GM15510 (cell line): ENCODE data around the gene MIAT.

Experiments
- POLR2A ChIP-seq: IDR thresholded peaks from 3 replicates; pipeline ENCODE4 v1.6.1; 2011; ENCODE audit warnings: borderline replicate concordance; ENCODE audit not compliant: insufficient read length; ENCODE audit errors: extremely low read depth

The MIAT gene

DNA sequence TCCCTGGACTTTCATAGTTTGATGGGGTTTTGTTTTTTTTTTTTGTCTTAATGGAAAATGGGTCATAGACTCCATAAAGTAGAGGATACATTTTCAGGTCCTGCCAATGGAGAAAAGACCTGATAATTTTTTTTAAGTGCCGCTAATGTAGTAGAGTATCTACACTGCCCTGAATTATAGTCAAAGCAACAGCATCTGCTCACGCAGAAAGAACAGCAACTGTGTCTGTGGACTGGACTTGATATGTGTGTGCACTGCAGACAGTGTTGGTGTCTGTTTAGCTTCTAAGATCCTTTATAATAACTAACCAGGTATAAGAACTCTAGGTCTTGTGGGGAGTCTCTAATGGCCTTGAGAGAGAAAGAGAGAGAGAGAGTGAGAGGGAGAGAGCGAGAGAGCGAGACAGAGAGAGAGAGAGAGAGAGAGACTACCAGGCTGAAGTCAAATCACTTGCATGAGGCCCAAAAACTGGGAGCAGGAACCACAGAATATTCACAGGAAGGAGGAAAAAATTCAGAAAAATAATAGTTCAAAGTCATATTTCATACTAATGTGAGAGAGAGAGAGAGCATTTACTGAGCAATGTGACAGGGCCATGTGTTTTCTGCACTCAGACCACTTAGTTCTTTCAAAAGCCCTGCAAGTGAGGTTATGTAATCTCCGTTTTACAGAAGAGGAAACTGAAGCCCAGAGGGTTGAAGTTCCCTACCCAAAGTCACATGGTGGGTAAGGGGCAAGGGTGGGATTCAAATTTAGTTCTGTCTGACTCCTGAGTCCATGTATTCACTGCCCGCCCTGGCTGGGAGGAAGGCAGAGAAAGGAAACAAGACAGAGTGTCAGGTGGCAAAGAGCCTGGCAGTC lies 8.6 kb upstream of the MIAT start:
- no peak for TF ChIP-seq POLR2A

DNA sequence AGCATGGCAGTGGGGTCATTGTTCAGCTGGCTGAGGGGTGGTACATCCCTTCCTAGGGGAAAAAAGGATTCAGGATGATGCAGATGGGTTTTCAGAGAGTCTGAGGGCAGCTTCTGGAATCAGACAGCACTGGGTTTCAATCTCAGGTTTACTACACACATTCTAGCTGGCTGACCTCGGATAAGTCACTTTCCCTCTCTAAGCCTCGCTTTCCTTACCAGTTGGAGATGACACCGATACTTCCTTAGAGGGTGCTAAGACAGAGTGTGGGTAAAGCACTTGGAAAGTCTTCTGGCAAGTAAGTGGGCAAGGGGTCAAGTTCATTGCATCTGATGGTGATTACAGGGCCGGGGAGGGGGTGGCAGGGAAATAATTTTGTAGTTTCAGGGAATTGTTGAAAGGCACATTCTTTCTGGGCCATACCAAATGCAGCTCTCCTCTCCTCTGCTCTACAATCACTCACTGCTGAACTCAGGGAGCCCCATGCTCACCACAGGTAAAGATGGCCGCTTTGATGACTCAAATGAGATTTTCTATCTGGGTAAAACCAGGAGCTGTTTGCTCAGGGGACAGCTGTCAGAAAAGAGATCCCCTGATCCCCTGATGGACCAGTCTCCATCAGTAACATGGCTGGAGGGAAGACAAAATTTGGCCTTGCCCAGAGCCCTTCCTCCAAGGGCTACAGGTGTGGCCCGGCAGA lies 6.5 kb upstream of the MIAT start:
- no peak for TF ChIP-seq POLR2A

DNA sequence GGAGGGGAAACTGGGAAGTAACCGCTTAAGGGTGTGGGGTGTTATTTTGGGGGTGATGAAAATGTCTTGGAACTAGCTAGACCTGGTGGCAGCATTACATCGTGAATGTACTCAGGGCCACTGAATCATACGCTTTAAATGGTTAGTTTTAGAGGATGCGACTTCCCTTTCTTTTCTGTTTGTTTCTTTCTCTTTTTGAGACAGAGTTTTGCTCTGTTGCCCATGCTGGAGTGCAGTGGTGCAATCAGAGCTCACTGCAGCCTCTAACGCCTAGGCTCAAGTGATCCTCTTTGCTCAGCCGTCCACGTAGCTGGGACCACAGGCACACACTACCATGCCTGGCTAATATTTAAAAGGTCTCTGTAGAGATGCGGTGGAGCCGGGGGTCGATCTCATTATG lies 5.6 kb upstream of the MIAT start:
- TF ChIP-seq POLR2A, result no peak

DNA sequence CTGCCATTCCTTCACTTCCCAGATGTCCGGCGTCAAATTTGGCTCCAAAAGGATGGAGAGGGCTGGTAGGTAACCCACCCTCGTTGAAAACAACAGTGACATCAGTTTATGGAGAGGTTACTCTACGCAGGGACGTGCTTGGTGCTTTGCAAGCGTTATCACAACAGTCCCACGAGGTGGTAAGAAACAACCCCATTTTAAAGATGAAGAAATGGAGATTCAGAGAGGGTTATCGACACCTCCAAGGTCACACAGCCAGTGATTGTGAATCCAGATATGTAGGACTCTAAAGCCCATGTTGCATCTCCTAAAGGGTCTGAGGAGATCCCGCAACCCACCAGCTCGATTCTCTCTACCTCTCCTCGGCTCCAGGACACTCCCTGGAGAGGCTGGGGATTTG lies 773 bp downstream of the MIAT start:
- no peak for TF ChIP-seq POLR2A

DNA sequence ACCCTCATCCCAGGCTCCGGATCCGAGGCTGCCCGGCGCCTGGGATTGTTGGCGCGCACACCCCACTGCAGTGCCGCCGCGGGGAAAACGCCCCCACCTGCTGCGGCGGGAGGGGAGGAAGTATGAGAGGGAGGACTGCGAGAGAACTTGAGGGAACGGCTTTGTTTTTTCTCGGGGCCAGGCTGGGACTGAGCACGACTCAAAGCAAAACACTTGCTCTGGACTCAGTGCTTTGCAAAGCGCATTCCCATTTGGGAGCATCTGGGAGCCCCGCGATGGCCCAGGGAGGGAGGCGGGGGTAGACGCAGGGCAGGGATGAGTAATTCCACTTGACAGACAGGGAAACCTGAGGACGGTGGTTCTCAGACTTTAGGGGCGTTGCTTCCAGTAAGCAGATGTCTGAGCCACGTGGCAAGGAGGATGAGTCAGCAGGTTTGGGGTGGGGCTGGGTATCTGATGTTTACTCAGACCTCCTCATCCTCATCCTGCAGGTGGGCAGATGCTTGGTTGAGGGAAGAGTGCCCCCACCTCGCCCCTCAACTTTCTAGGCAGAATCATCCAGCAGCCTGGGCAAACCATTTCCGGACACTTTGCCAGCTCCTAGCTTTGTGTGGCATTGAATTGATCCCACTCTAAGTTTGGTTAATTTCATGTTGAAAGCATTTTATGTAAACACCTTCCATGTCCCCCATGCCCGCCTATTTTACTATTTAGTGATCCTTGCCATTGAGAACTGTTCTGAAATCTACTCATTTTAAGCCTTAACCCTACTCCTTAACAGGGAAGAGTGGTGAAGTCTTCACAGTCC lies 1.5 kb downstream of the MIAT start:
- TF ChIP-seq POLR2A, result peak; percentile 25

DNA sequence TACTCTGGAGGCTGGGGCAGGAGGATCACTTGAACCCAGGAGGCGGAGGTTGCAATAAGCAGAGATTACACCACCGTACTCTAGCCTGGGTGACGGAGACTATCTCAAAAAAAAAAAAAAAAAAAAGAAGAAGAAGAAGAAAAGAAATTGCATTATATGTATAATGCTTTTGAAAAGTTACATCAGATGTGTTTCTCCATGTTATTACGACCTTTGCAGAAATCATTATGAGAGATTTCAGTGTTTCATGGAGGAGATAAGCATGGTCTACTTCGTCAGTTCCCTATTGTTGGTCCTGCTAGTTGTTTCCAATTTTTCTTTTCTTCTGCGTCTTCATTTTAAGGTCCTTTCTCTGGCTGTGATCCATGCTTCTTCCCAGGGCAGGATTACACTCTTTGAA lies 3.0 kb downstream of the MIAT start:
- TF ChIP-seq POLR2A, result no peak

DNA sequence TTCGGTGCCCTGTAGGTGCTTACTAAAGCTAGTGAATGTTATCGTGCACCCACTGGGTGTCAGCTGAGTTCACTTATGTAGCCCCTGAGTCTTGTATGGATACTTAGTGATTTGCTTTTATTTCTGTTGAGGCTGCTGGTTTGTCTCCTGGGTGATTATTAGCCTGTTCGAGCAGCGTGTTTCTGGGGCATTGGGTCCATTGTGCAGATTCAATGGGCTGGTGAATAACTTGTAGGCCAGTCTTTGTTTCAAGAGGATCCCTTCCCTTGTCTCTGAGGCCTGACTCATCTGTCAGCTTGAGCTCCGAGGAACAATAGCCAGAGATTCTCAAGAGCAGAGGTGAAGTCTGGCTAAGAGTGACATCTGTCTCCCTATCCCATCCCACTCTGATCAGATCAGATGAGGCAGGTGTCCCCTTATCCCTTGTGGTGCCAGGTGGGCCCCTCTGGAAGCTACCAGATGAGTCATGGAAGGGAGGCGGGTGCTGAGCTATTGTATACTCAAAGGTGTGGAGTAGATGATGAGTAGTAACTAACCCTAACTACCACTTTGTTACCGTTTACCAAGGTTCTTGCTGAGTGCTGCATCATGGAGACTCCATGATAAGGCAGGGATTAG lies 3.7 kb downstream of the MIAT start:
- TF ChIP-seq POLR2A, result no peak

DNA sequence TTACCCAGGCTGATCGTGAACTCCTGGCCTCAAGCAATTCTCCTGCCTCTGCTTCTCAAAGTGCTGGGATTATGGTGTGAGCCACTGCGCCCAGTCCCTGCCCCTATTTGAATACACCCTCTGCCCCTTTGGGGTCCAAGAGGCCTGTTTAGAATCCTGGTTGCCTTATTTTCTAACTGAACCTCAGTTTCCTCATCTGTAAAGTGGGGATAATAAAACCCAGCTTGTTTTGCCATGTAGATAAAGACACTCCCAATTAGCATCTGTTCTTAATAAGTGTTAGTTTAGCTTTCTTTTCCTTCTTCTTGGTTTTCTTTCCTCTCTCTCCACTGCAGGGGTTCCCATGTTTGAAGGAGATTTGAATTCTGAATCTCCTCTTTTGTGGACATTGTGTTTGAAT lies 4.8 kb downstream of the MIAT start:
- TF ChIP-seq POLR2A, result no peak

DNA sequence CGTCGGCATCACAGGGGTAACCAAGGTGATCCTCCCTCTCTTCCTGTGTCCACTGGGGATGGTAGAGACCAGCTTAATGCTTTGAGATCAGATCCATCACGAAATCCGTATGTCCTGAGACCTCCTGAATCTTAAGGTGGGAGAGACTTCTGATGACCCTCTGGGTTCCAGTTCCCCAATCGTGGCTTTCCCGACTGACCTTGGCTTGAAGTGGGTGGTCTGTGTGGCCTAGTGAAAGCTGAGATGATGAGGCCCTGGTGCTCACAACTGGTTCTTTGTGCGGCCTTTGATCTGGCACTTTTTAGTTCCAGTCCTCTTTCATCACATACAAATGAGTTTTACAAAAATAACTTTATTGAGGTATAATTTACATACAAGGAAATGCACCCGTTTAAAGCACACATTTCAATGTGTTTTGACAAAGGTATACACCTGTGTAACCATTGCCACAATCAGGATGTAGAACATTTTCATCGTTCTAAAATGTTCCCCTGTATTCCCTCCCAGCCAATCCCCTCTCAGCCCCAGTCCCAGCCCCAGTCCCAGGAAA lies 6.1 kb downstream of the MIAT start:
- TF ChIP-seq POLR2A, result no peak

DNA sequence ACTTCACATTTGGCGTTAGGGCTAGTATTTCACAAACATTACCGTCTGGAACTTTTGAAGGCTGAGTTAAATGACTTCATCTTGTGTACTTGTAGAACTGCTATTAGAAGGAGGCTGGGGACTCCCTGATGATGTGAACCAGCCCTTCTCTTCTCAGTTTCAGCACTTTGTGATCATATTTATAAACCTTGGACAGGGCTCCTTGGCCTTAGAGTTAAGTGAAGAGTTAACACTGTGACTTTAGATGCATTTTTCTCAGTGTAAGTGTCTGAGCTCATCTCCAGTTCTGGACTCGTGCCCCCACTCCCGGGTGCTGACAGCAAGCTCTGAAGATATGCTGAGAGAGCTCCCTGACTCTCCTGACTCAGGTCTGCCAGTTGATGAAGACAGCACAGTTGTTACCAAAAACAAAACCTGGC lies 8.4 kb downstream of the MIAT start:
- TF ChIP-seq POLR2A, result no peak

DNA sequence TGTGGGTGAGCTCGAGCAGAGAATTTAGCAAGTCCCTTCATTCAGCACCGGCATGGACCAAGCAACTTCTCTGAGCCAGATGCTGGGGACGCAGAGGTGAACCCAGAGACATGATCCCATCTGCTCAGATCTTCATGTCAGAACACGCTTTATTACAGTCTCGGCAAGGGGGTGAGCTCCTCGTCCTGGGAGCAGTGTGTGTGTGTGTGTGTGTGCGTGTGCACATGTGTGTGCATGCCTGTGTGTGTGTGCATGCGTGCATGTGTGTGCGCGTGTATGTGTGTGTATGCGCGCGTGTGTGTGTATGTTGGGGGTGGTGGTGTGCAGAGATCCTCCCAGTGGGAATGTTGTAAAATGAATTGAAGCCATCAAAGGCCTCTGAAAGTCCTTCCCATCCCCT lies 9.8 kb downstream of the MIAT start:
- TF ChIP-seq POLR2A, result no peak

DNA sequence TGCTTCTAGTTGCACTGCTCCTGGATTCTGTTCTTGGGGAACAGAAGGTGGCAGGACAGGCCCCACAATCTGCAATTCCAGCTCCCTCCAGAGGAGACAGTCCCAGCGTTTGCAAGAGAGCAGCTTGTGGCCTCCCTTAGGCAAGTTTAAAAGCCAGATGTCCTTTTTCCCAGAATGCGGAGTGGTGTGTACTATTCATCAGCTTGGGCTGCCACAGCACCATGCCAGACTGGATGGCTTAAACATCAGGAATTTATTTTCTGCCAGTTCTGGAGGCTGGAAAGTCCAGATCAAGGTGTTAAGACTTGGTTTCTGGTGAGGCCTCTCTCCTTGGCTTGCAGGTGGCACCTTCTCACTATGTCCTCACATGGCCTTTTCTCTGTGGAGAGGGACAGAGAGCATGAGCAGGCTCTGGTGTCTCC lies 11.7 kb downstream of the MIAT start:
- no peak for TF ChIP-seq POLR2A

DNA sequence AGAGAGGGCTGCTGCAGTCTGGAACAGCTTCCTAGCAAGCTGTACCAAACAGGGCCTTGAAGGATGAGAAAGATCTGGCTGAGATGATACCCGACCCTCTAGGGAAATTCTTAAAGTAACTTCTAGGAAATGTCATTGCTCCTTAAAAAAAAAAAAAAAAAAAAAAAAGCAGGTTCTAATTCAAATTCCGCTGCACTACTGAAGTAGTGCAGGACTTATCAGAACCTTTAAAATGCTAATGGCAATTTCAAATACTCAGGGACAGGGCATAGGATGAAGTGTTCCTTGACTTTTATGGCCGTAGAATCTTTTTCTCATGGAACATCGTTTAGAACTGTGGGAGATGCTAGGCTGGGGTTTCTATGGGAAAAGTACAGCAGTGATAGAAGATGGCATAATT lies 13.1 kb downstream of the MIAT start:
- no peak for TF ChIP-seq POLR2A

DNA sequence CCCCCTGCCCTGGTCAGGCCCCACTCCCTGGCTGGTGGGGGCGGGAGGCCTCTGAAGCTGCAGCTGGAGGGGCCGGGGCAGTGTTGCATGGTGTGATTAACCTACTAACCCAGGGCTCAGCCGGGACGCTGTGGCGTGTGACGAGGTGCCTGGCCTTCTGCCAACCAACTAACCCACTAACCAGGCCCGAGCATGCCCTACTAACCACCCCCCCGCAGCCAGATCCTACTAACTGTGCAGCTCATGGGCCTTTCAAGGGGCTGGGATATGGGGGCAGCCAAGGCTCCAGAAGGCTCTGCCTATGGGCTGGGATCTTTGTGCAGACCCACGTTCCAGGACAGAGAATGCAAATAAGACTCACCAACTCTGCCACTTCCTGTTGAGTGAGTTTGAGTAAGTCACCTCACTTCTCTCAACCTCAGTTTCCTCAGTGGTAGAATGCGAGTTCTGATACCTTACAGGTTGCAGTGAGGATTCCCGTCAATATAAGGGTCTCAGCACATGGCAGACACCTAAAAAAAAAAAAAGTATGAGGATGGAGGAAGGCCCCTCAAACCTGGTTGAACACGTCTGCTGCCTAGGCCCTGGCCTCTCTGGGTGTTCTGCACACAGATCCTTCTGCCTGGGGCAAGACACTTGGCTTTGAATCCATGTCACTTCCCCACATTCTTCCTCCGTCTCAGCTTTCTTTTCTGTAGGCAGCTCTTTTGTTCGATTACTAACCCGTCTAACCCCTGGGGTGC lies 14.1 kb downstream of the MIAT start:
- peak; percentile 55 for TF ChIP-seq POLR2A

DNA sequence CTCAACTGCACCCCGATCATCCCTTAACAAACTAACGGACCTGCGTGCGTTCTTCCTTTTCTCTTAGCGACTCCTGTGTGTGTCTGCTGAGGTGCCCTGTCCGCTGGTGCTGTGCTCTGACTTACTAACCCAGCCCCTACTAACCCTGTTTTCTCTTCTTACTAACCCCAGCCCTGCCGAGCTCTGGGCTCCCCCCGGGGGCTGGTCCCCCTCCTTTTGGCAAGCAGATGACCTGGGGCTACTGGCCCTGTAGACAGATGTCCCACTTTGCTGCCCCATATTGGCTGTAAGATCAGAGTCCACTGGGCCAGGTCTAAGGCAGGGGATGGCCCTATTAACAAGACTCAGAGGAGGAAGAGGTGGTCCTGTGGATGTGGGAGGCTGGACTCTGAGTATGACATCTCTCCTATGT lies 14.7 kb downstream of the MIAT start:
- no peak for TF ChIP-seq POLR2A
